Amygdala (tissue), 56 donors: ENCODE measurements around the gene ADAMTS15.
"Not testable (repeated sequence)": the region's sequence is repeated elsewhere in the genome, so short reads cannot be mapped to it uniquely, and the experiment has no call there.

Experiments used
- DNase-seq, 56 donors: peaks; one replicate each; lab custom pipeline; 2025; lab: John Stamatoyannopoulos, UW

Gene ADAMTS15

DNA sequence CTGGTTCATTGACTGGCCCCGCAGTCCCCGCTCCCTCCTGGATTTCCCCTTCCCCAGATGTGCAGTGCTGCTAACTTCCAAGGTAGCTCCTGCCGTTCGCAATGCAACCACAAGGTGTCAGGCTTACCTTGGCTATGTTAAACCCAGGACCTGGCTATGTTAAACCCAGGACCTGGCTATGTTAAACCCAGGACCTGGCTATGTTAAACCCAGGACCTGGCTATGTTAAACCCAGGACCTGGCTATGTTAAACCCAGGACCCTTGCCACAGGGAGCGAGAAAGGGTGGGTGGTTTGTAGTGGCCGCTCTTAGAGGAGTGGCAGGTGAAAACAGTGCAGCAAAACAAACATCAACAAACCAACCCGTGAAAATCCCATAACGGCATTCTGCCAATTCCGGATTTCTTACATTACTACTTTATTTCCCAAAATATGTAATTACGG is 17.1 kb upstream of the ADAMTS15 start:
- peak in 39 of 56 donors; percentile 15 to 81 (median 53) for DNase-seq

GRCh38 chr11:130431801-130432200 is 16.6 kb upstream of the ADAMTS15 start:
- DNase-seq = no peak

DNA sequence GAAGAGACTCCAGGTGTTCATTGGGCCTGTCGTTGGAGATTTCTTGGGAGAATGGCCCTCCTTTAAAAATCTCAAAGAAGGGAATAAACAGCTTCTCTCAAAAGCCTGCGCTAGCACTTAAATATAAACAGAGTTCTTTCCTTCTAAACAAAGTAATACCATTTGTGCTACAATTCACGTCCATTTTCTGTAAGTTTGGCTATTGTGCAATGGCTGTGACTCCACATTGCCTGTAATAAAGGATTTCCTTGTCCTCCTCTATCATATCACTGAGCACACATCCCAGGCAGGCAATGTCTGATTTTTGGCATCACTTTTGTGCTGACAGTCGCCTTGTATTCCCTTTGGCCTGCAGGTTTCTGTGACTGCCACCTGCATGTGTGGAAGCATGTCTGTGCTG is 15.1 kb upstream of the ADAMTS15 start:
- DNase-seq = no peak

DNA sequence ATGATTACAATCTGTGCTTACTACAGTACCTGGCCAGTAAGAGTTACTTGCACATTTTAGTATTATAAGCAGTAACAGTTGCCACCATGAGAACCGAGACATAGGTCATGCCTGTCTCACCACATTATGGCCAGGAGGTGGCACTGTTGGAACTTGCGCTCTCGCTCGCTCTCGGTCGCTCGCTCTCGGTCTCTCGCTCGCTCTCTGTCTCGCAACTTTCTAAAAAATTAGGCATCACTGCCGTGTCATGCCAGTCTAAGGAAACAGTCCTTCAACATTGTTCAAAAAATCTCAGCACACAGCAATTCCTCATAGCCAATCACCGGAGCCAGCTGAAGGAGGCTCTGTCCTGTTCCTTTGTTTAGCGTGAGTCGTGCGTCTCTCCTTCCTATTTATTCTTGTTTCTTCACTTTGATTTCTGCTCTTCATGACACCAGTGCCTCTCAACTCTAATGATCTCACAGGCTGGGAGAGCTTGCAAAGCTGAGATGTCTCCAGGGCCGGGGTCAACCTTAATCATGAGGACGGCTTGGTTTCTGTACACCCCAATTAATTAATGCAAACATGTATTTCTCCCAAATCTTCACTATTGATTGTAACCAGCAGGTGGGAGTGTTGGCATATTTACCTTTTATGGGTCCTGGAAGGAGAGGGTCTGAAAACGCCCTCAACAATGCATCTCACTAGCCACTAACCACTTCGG is 13.8 kb upstream of the ADAMTS15 start:
- DNase-seq = peak in 49 of 56 donors; percentile 8 to 86 (median 61)

GRCh38 chr11:130435671-130436070 is 12.8 kb upstream of the ADAMTS15 start:
- DNase-seq = no peak

GRCh38 chr11:130436171-130436570 is 12.3 kb upstream of the ADAMTS15 start:
- DNase-seq = no peak

DNA sequence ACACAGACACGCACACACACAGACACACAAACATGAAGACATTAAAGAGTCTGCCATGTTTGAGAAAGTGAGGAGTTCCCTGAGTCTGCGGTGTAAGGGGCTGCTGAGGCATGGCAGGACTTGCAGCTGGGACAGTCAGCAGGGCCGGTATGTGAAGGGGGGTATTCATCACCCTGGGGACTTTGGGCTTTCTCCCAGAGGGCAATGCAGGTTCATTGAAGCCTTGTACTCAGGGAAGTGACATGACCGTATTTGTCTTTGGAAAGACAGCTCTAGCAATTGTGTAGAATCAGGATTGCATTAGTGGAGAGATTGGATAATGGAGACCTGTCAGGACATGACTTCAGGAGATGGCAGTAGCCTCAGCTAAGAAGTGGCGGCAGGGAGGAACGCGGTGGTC is 10.6 kb upstream of the ADAMTS15 start:
- no peak for DNase-seq

DNA sequence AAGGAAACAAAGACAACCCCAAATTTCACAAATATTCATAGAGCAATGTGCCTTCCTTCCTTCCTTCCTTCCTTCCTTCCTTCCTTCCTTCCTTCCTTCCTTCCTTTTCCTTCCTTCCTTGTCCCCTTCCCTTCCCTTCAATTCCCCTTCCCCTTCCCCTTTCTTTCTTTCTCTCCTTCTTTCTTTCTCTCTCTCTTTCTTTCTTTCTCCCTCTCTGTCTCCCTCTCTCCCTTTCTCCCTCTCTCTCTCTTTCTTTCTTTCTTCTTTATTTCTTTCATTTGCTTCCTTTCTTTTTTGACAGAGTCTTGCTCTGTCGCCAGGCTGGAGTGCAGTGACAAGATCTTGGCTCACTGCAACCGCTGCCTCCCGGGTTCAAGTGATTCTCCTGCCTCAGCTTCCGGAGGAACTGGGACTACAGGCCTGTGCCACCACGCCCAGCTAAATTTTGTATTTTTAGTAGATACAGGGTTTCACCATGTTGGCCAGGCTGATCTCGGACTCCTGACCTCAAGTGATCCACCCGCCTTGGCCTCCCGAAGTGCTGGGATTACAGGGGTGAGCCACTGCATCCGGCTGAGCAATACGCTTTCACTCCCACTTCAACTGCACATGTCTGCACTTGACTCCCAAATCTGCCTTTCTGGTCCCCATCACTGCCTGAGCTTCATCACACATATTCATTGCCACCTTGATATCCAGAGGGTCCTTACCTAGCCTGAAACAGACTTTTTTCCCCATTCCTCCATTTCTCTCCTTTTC is 9.9 kb upstream of the ADAMTS15 start:
- DNase-seq = not testable (repeated sequence)

GRCh38 chr11:130439160-130439519 is 9.3 kb upstream of the ADAMTS15 start:
- no peak for DNase-seq

GRCh38 chr11:130439876-130440275 is 8.6 kb upstream of the ADAMTS15 start:
- DNase-seq = no peak

DNA sequence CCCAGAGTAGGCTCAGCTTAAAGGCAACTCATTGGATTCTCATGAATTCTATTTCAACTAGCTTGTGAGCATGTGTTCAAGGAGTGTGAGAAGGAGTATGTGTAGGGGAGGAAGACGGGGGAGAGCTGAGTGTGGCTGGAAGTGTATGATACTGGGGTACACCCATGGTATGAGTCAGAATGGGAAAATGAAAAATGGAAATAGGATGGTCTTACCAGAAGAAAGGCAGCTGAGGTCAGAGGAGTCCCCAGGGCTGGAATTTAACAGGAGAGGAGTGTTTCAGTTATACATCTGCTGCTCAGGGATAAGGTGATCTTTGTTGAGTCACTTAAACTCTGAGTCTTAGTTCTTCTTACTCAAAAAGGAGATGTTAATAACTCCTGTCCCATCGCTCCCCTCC is 6.7 kb upstream of the ADAMTS15 start:
- DNase-seq = no peak

DNA sequence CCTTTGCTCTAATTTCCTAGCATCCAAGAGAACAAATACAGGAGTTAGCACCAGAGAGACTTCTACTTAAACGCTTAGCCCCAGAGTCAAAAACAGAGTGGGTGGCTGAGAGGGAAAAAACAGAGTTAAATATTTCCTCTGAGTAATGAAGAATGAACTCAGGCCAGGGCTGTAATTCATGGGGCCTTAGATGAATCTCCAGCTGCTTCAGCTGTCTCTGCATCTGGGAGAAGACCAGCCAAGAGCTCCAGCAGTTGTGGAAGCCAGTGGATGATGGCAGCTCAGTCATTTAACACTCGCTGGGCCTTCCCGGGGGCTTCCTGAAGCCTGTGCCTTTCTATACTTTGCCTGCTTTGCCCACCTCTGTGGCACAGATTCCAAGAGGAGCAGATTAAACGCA is 5.7 kb upstream of the ADAMTS15 start:
- no peak for DNase-seq

DNA sequence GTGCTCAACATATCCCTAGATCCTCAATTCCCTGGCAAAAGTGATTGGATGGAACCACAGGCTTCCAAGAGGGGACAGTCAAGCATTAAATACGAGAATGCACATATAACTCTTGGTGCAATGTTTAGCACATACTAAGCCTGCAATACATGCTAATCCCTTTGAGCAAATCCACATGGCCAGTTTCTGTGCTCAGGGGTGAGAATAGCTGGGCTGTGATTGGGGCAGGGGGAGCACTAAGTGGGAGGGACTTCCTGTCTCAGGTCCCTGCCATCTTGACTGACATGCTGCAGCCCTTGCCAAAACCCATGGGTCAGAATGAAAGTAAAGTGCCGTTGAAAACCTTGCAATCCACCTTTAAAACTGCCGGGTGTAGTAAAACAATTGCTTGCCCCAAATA is 2.7 kb upstream of the ADAMTS15 start:
- DNase-seq = no peak

- DNase-seq = no peak
Measured at GRCh38 chr11:130448039-130448415, 418 bp upstream of the ADAMTS15 start.

DNA sequence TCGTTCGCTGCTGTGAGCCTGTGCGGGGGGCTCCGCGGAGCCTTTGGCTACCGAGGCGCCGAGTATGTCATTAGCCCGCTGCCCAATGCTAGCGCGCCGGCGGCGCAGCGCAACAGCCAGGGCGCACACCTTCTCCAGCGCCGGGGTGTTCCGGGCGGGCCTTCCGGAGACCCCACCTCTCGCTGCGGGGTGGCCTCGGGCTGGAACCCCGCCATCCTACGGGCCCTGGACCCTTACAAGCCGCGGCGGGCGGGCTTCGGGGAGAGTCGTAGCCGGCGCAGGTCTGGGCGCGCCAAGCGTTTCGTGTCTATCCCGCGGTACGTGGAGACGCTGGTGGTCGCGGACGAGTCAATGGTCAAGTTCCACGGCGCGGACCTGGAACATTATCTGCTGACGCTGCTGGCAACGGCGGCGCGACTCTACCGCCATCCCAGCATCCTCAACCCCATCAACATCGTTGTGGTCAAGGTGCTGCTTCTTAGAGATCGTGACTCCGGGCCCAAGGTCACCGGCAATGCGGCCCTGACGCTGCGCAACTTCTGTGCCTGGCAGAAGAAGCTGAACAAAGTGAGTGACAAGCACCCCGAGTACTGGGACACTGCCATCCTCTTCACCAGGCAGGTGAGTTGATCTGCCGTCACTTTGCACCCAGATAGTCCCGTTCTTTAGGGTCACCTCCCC is 1.0 kb downstream of the ADAMTS15 start:
- no peak for DNase-seq

- peak in 8 of 56 donors; percentile 9 to 32 (median 16) for DNase-seq
Measured at GRCh38 chr11:130449996-130450769, 1.7 kb downstream of the ADAMTS15 start.

DNA sequence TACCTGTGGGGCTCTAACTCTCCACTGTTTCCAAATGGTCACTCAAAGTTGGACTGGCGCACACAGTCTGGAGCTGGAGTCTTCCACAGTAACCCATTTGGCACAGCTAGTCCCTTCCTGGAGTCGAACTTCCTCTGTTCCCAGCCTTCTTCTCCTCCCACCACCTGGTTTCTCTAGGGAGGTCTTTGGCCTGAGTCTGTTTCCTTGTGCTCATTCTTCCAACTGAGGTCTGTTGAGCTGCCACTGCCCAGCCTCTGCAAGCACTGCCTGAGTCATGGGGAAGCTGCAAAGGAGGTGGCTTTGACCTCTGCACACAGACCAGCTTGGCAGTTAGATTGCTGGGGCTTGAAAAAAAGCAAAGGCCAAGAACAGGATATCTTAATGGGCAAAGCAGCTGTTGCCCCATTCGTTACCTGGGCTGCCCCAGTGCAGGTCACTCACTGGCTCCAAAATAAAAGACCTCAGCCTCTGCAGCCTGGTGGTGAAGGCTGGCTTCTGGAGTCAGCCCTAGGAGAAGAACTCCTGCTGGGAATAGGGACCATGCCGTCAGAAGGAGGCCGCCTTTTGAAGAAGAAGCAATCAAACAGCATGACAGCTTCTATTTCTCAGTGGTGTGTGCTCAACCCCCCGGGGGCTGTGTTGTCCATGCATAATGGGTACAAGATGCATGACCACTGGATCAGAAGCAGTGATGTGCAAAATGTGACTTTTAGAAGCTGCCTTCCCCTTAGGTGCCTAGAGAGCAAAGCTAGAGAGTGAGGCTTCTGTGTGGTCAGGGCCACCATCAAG is 3.0 kb downstream of the ADAMTS15 start:
- no peak for DNase-seq

GRCh38 chr11:130452176-130452575 is 3.7 kb downstream of the ADAMTS15 start:
- DNase-seq = no peak

DNA sequence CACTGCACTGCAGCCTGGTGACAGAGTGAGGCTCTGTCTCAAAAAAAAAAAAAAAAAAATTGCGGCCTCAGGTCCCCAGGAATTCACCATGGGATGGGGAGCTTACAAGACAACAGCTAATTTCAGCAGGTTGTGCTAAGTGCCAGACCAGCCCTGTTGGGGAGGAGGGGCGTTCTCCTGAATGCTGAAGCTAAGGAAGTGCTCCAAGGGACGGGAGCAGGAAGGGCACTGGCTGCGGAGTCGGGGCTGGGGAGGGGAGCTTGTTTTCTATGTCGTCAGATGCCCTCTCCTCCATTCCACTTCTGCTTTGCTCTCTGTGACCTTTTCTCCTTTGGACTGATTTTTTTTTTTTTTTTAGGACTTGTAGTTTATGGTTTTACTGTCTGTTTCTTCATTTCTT is 4.5 kb downstream of the ADAMTS15 start:
- DNase-seq = no peak
